CD14-positive monocyte (primary cell): ENCODE measurements around the gene ATP2C2. TPM values are rescaled to one million over a fixed set of nuclear protein-coding genes. Genes with fewer than 3 reads are reported as not detected.

Source experiments
- DNase-seq, 3 donors: peaks; one replicate each; pipeline ENCODE4 v3.0.0-alpha.2; 2011 to 2022
- H2AFZ ChIP-seq: 2 replicates; pipeline ENCODE4 v1.6.0; 2012; ENCODE audit warnings: mild to moderate bottlenecking, low read depth, low read length, inconsistent platforms; ENCODE audit not compliant: insufficient read depth, poor library complexity, severe bottlenecking
- H3K27ac ChIP-seq, 2 donors: 1 replicate in 1 of 2; 2 replicates in 1 of 2; pipeline ENCODE4 v1.5.1; 2012 to 2013; ENCODE audit warnings: low read length in 2 of 2, control low read depth in 1 of 2, inconsistent platforms in 1 of 2, low read depth in 1 of 2, mild to moderate bottlenecking in 1 of 2
- H3K27me3 ChIP-seq, 2 donors: one replicate each; pipeline versions ENCODE4 v1.6.0 to v1.6.1; 2011 to 2013; ENCODE audit warnings: low read length in 2 of 2; ENCODE audit not compliant: control insufficient read depth in 2 of 2, insufficient read depth in 2 of 2
- H3K36me3 ChIP-seq, 2 donors: replicated peaks in 1 of 2; 1 replicate in 1 of 2; 2 replicates in 1 of 2; pipeline versions ENCODE4 v1.5.1 to v1.6.1; 2012 to 2013; ENCODE audit warnings: low read length in 2 of 2, control low read depth in 1 of 2, inconsistent platforms in 1 of 2, mild to moderate bottlenecking in 1 of 2; ENCODE audit not compliant: insufficient read depth in 2 of 2, control insufficient read depth in 1 of 2
- H3K4me1 ChIP-seq, 2 donors: 1 replicate in 1 of 2; 2 replicates in 1 of 2; pipeline versions ENCODE4 v1.5.1 to v1.6.1; 2012 to 2013; ENCODE audit warnings: low read length in 2 of 2, control low read depth in 1 of 2, inconsistent platforms in 1 of 2, mild to moderate bottlenecking in 1 of 2, moderate library complexity in 1 of 2; ENCODE audit not compliant: insufficient read depth in 2 of 2, control insufficient read depth in 1 of 2
- H3K4me2 ChIP-seq: replicated peaks from 2 replicates; pipeline ENCODE3; 2012; ENCODE audit warnings: low read length, moderate library complexity, mild to moderate bottlenecking; ENCODE audit not compliant: poor library complexity, severe bottlenecking; ENCODE audit errors: extremely low read depth
- H3K4me3 ChIP-seq, 3 experiments: fragments of 200-600 bp in 1 of 3; sonication (generic) in 1 of 3; replicated peaks in 1 of 3; 1 replicate in 2 of 3; 2 replicates in 1 of 3; pipeline ENCODE4 v1.5.1; 2011 to 2013; ENCODE audit warnings: low read length in 3 of 3, mild to moderate bottlenecking in 3 of 3, control low read depth in 2 of 3, low read depth in 2 of 3, inconsistent platforms in 1 of 3, moderate library complexity in 1 of 3
- H3K79me2 ChIP-seq: 2 replicates; pipeline ENCODE4 v1.6.0; 2012; ENCODE audit warnings: mild to moderate bottlenecking, control low read depth, inconsistent platforms, low read length, moderate library complexity; ENCODE audit not compliant: insufficient read depth
- H3K9ac ChIP-seq: 2 replicates; pipeline ENCODE4 v1.6.0; 2017; ENCODE audit warnings: low read length, mild to moderate bottlenecking; ENCODE audit not compliant: insufficient read depth, poor library complexity, severe bottlenecking
- H3K9me3 ChIP-seq, 2 donors: replicated peaks in 1 of 2; 1 replicate in 1 of 2; 2 replicates in 1 of 2; pipeline versions ENCODE4 v1.5.1 to v1.6.1; 2012 to 2013; ENCODE audit warnings: low read length in 2 of 2, control low read depth in 1 of 2; ENCODE audit not compliant: control insufficient read depth in 1 of 2, insufficient read depth in 1 of 2
- H4K20me1 ChIP-seq: 2 replicates; pipeline ENCODE4 v1.6.0; 2012; ENCODE audit warnings: mild to moderate bottlenecking, low read length, control low read depth, moderate library complexity; ENCODE audit not compliant: insufficient read depth
- H3K27ac Mint-ChIP-seq, 7 donors: one replicate each; pipeline ENCODE4 v1.8.0; 2020; ENCODE audit warnings: mild to moderate bottlenecking in 7 of 7, mixed read lengths in 7 of 7, moderate library complexity in 6 of 7, inconsistent platforms in 2 of 7
- H3K27me3 Mint-ChIP-seq, 3 donors: one replicate each; pipeline ENCODE4 v1.8.0; 2021 to 2022; ENCODE audit warnings: low read depth in 3 of 3, mild to moderate bottlenecking in 3 of 3, mixed read lengths in 3 of 3, moderate library complexity in 3 of 3, inconsistent platforms in 1 of 3
- H3K36me3 Mint-ChIP-seq, 2 donors: one replicate each; pipeline ENCODE4 v1.8.0; 2020; ENCODE audit warnings: mixed read lengths in 2 of 2, inconsistent platforms in 1 of 2, mild to moderate bottlenecking in 1 of 2
- H3K4me1 Mint-ChIP-seq: one replicate; pipeline ENCODE4 v1.8.0; 2020; ENCODE audit warnings: mild to moderate bottlenecking, mixed read lengths
- H3K4me3 Mint-ChIP-seq, 2 donors: one replicate each; pipeline ENCODE4 v1.8.0; 2020; ENCODE audit warnings: mild to moderate bottlenecking in 2 of 2, mixed read lengths in 2 of 2, moderate library complexity in 1 of 2
- H3K9me3 Mint-ChIP-seq, 7 donors: one replicate each; pipeline ENCODE4 v1.8.0; 2020 to 2022; ENCODE audit warnings: mixed read lengths in 7 of 7, mild to moderate bottlenecking in 6 of 7, moderate library complexity in 6 of 7, inconsistent platforms in 2 of 7
- CTCF ChIP-seq: fragments of 200-600 bp; IDR thresholded peaks from one replicate; pipeline ENCODE4 v1.8.0; 2022; ENCODE audit warnings: antibody characterized with exemption, mild to moderate bottlenecking
- WGBS: methylation state at CpG from one replicate; pipeline ENCODE4 v1.1.5; 2013; ENCODE audit warnings: missing lambda C conversion rate; ENCODE audit not compliant: insufficient coverage; 5-methylcytosine and 5-hydroxymethylcytosine counted together
- intact Hi-C, 2 donors: fragments of 100-400 bp; cut with micrococcal nuclease; formaldehyde crosslinking; loops; one replicate each; pipeline versions ENCODE4 v1.15.0 to v1.15.1; 2023
- polyA plus RNA-seq, 3 donors: library from polyadenylated mRNA; depleted of rRNA in 1 of 3; unstranded in 2 of 3; stranded (reverse) in 1 of 3; fragments of 300-500 nt in 2 of 3; fragments of >200 nt in 1 of 3; fragmentation: Illumina TruSeq in 2 of 3; gene quantifications; 1 replicate in 2 of 3; 2 replicates in 1 of 3; pipeline ENCODE4 v1.2.3, GENCODE V29; 2012 to 2021

The ATP2C2 gene
- polyA plus RNA-seq, 3 donors, result 0.05 TPM; not detected in 2

GRCh38 chr16:84362471-84362941, 5.8 kb upstream of the ATP2C2 start:
- no peaks in the 10 kb centered on the region for H4K20me1 ChIP-seq
- no peak overlapping the region for H3K27ac ChIP-seq
- WGBS, result 78% methylated on average over 8 of the region's 13 CpGs
- peaks cover 0 to 14% of the 10 kb centered on the region in 2 donors for H3K27me3 ChIP-seq
- Mint-ChIP-seq H3K9me3 (peaks cover 0 to 3% (median 0%) of the 10 kb centered on the region in 7 donors), H3K4me1 (peaks cover 13% of the 10 kb centered on the region), H3K27me3 (peaks cover 39 to 53% (median 48%) of the 10 kb centered on the region in 3 donors), H3K4me3 (no peak overlapping the region), H3K36me3 (no peaks in the 10 kb centered on the region), H3K27ac (no peak overlapping the region)
- H2AFZ ChIP-seq, result no peak overlapping the region
- H3K4me2 ChIP-seq, result no peak overlapping the region
- H3K4me3 ChIP-seq, result no peak overlapping the region
- H3K79me2 ChIP-seq, result no peaks in the 10 kb centered on the region
- no peak for TF ChIP-seq CTCF
- no peak overlapping the region for H3K9ac ChIP-seq
- intact Hi-C loops, result no loop called here
- peaks cover 18 to 19% of the 10 kb centered on the region in 2 donors for H3K4me1 ChIP-seq
- peaks cover 0 to under 1% of the 10 kb centered on the region in 2 donors for H3K9me3 ChIP-seq
- no peak for DNase-seq
- no peaks in the 10 kb centered on the region for H3K36me3 ChIP-seq

- peaks cover 0 to 12% (median 3%) of the 10 kb centered on the region in 7 donors for H3K9me3 Mint-ChIP-seq
- H3K4me1 ChIP-seq, result peaks cover 9 to 15% of the 10 kb centered on the region in 2 donors
- no peaks in the 10 kb centered on the region for H3K79me2 ChIP-seq
- H3K27me3 ChIP-seq, result peaks cover 26 to 51% of the 10 kb centered on the region in 2 donors
- WGBS, result 97% methylated on average over 7 of the region's 9 CpGs
- no peak for TF ChIP-seq CTCF
- no peak overlapping the region for H3K27ac ChIP-seq
- no peak overlapping the region for H2AFZ ChIP-seq
- H4K20me1 ChIP-seq, result no peaks in the 10 kb centered on the region
- intact Hi-C loops, result no loop called here
- peaks cover 0 to 21% of the 10 kb centered on the region in 2 donors for H3K9me3 ChIP-seq
- H3K4me1 Mint-ChIP-seq, result peaks cover 11% of the 10 kb centered on the region
- H3K4me3 ChIP-seq, result no peak overlapping the region
- peaks cover 59 to 64% (median 64%) of the 10 kb centered on the region in 3 donors for H3K27me3 Mint-ChIP-seq
- no peak overlapping the region for H3K4me2 ChIP-seq
- no peak overlapping the region for H3K9ac ChIP-seq
- no peaks in the 10 kb centered on the region for H3K36me3 ChIP-seq
- peaks cover 0 to 4% of the 10 kb centered on the region in 2 donors for H3K36me3 Mint-ChIP-seq
- no peak overlapping the region for H3K27ac Mint-ChIP-seq
- no peak for DNase-seq
- H3K4me3 Mint-ChIP-seq, result no peak overlapping the region
These were observed 2.1 kb upstream of the ATP2C2 start for GRCh38 chr16:84366208-84366607.
